ENCODE measurements around the gene USP38. TPM values are rescaled to one million over a fixed set of nuclear protein-coding genes. Genes with fewer than 3 reads are reported as not detected.

USP38 gene
- polyA plus RNA-seq, 3 donors, result 7.3 to 19.3 (median 12.4) TPM

GRCh38 chr4:143243041-143243440 lies 58.3 kb downstream of the USP38 start:
- Histone ChIP-seq H3K27ac (ENCODE audit: low read depth in 1 of 2, low read length in 2 of 2) (no peak overlapping the region), H3K4me1 (ENCODE audit: control insufficient read depth in 1 of 2, insufficient read depth in 2 of 2, low read length in 2 of 2) (no peaks in the 10 kb centered on the region), H2AFZ (ENCODE audit: insufficient read depth, low read depth, low read length, poor library complexity, severe bottlenecking) (no peak overlapping the region), H4K20me1 (ENCODE audit: insufficient read depth, low read length) (no peaks in the 10 kb centered on the region), H3K79me2 (ENCODE audit: insufficient read depth, low read length) (no peaks in the 10 kb centered on the region), H3K9ac (ENCODE audit: insufficient read depth, low read length, poor library complexity, severe bottlenecking) (no peak overlapping the region), H3K4me2 (replicated peaks; ENCODE audit: extremely low read depth, low read length, poor library complexity, severe bottlenecking) (no peak overlapping the region), H3K4me3 (replicated peaks in 1 of 3; ENCODE audit: low read depth in 2 of 3, low read length in 3 of 3) (no peak overlapping the region), H3K27me3 (ENCODE audit: control insufficient read depth in 2 of 2, insufficient read depth in 2 of 2, low read length in 2 of 2) (no peaks in the 10 kb centered on the region), H3K9me3 (replicated peaks in 1 of 2; ENCODE audit: control insufficient read depth in 1 of 2, insufficient read depth in 1 of 2, low read length in 2 of 2) (no peaks in the 10 kb centered on the region), H3K36me3 (replicated peaks in 1 of 2; ENCODE audit: control insufficient read depth in 1 of 2, insufficient read depth in 2 of 2, low read length in 2 of 2) (no peaks in the 10 kb centered on the region)
- Mint-ChIP-seq H3K4me1 (no peaks in the 10 kb centered on the region), H3K36me3 (no peaks in the 10 kb centered on the region), H3K27ac (no peak overlapping the region), H3K9me3 (peaks cover 0 to 10% (median 5%) of the 10 kb centered on the region in 7 donors), H3K4me3 (no peak overlapping the region), H3K27me3 (ENCODE audit: low read depth in 3 of 3) (peaks cover 0 to 2% (median 0%) of the 10 kb centered on the region in 3 donors)
- no peak for TF ChIP-seq CTCF (IDR thresholded peaks at IDR 0.05)
- intact Hi-C loops (cut with micrococcal nuclease), result no loop called here
- WGBS (ENCODE audit: insufficient coverage), result no CpG with 5 or more reads among the region's 2 CpGs
- DNase-seq, result no peak

- H3K4me1 ChIP-seq (ENCODE audit: control insufficient read depth in 1 of 2, insufficient read depth in 2 of 2, low read length in 2 of 2), result no peaks in the 10 kb centered on the region
These were observed 62.3 kb downstream of the USP38 start for GRCh38 chr4:143246977-143247376.

More at GRCh38 chr4:143246977-143247376, 62.3 kb downstream of the USP38 start:
- Histone ChIP-seq H3K4me2 (replicated peaks; ENCODE audit: extremely low read depth, low read length, poor library complexity, severe bottlenecking) (no peak overlapping the region), H3K9me3 (replicated peaks in 1 of 2; ENCODE audit: control insufficient read depth in 1 of 2, insufficient read depth in 1 of 2, low read length in 2 of 2) (no peaks in the 10 kb centered on the region), H3K9ac (ENCODE audit: insufficient read depth, low read length, poor library complexity, severe bottlenecking) (no peak overlapping the region), H4K20me1 (ENCODE audit: insufficient read depth, low read length) (no peaks in the 10 kb centered on the region), H3K36me3 (replicated peaks in 1 of 2; ENCODE audit: control insufficient read depth in 1 of 2, insufficient read depth in 2 of 2, low read length in 2 of 2) (no peaks in the 10 kb centered on the region), H3K27me3 (ENCODE audit: control insufficient read depth in 2 of 2, insufficient read depth in 2 of 2, low read length in 2 of 2) (no peaks in the 10 kb centered on the region), H3K4me3 (replicated peaks in 1 of 3; ENCODE audit: low read depth in 2 of 3, low read length in 3 of 3) (no peak overlapping the region), H3K27ac (ENCODE audit: low read depth in 1 of 2, low read length in 2 of 2) (no peak overlapping the region), H2AFZ (ENCODE audit: insufficient read depth, low read depth, low read length, poor library complexity, severe bottlenecking) (no peak overlapping the region), H3K79me2 (ENCODE audit: insufficient read depth, low read length) (no peaks in the 10 kb centered on the region)
- 90% methylated on average over 2 of the region's 4 CpGs for WGBS (ENCODE audit: insufficient coverage)
- H3K9me3 Mint-ChIP-seq, result peaks cover 0 to 7% (median 4%) of the 10 kb centered on the region in 7 donors
- no peak overlapping the region for H3K4me3 Mint-ChIP-seq
- no peaks in the 10 kb centered on the region for H3K36me3 Mint-ChIP-seq
- TF ChIP-seq CTCF (IDR thresholded peaks at IDR 0.05), result no peak
- H3K27me3 Mint-ChIP-seq (ENCODE audit: low read depth in 3 of 3), result peaks cover 0 to 2% (median 2%) of the 10 kb centered on the region in 3 donors
- DNase-seq, result no peak
- intact Hi-C loops (cut with micrococcal nuclease), result no loop called here
- no peak overlapping the region for H3K27ac Mint-ChIP-seq
- H3K4me1 Mint-ChIP-seq, result no peaks in the 10 kb centered on the region

Data from CD14-positive monocyte (primary cell).